ENCODE data around the gene SMIM17.

- TF ChIP-seq CTCF (IDR thresholded peaks at IDR 0.05) (no peak), POLR2A (IDR thresholded peaks at IDR 0.05) (no peak)
These were observed 25.4 kb upstream of the SMIM17 start for GRCh38 chr19:56617531-56617930.

Data from thyroid gland (tissue), 4 donors.